Measurements from ENCODE around the gene OTOG.

OTOG gene

DNA sequence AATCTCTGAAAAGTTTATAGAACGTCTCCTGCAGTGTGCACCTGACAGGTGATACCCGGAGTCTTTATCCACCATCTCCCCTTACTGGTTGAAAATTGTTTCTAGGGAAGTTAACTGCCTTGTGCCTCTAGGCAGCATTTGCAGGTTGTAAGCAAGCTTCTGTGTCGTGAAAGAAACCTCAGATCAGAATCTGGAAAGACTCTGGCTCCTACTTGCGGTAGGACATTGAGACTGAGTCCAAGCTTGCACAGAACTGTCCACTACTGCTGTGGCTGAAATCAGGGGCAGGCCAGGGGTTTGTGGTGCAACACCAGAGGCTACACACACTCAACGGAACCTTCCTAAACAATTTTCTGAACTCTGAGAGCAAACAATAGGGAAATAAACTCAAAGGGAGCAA lies 137.5 kb downstream of the OTOG start:
- in situ Hi-C loops (cut with HindIII; ENCODE audit: low sequenced_read_pairs): no loop called here

DNA sequence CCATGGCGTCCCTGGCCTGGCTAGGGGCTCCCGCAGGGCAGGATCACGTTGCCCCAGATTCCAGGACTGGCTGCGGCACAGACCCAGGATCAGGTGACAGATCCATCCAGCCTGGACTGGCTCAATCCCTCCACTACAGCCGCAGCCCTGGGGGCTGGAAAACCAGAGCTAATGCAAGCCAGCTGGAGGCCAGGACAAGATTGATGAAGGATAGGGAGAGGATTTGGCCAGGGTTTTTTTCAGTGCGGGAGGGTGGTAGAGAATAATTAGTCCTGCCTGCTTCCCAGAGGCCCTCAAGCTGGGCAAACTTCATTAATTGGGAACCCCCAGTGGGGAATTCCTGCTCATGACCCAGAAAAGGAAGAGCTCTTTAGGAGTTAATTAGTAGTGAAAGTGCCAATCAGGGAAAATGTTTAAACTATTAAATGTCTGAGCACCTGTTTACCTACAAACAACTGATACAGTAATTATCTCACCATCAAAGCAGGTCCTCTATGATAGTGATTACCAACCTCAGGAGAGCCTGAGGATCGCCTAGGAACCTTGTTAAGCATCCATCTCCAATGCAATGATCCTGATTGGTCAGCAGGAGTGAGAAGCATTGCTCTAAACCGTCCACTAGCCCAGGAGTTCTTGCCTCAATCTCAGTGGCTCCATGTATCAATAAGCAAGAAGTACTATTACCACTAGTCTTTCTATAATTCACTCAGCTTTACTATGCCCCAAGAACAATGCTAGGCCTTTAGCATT lies 139.3 kb downstream of the OTOG start:
- in situ Hi-C loops (cut with HindIII; ENCODE audit: low sequenced_read_pairs): no loop called here

DNA sequence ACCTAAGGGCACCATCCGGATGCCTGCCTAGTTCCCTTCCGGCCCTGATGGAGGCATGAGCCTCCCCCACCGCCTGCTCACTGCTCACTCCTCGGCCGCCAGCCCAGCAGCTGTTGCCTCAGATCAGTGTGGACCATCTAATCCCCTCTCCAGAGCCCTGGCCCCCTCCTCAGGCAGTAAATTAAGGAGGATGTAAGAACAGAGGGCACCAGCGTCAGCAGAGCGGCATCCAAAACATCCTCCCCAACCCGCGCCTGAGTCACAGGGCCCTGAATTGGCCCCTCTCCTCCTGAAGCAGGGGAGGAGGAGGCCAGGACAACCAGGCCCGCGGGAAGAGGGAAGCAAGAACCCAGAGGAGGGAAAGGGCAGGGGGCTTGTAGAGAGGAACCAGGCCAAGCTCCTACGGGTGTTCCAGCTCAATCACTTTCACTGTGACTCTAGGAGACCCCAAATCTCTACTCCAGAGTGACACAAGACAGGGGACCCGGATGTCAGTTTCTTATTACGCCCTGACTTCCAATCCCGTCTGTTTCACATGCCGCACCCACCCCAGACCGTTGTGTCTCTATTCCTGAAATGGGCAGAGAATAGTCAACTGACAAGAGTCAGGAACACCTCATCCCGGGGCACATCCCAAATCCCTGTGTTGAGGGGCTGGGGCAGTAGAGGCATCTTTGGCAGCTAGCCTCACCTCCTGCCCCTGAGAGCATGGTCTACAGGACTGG lies 141.0 kb downstream of the OTOG start:
- in situ Hi-C loops (cut with HindIII; ENCODE audit: low sequenced_read_pairs): no loop called here

DNA sequence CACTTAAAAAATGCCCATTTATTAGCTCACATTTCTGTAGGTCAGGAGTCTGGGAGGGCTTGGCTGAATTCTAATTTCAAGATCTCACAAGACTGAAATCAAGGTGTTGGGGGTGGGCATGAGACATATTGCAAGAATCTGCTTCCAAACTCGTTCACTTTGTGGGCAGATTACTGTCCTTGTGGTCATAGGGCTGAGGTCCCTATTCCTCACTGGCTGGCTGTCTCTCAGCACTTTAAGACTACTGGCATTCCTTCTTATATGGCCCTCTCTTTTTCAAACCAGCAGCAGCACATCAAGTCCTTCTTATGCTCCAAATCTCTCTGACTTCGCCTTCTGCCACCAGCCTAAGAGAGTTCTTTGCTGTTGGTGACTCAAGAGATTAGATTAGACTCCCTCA lies 144.5 kb downstream of the OTOG start:
- in situ Hi-C loops (cut with HindIII; ENCODE audit: low sequenced_read_pairs): no loop called here

DNA sequence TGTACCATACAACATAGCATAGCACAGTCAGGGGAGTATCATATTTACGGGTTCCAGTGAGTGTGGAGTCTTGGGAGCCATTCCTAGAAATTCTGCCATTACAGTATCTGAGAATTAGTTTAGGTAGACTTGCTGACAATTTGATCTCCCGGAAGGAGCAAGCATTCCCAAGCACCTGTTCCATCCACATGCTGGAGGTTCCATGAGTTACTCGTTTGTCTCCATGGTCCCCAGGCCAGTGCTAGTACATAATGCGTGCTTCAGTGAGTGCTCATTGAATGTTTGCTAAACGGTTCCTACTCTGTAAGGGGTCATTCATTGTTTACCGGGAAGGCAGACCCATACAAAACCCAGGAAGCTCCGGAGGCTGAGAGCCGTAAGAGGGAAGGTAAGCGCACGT lies 144.9 kb downstream of the OTOG start:
- in situ Hi-C loops (cut with HindIII; ENCODE audit: low sequenced_read_pairs): no loop called here

DNA sequence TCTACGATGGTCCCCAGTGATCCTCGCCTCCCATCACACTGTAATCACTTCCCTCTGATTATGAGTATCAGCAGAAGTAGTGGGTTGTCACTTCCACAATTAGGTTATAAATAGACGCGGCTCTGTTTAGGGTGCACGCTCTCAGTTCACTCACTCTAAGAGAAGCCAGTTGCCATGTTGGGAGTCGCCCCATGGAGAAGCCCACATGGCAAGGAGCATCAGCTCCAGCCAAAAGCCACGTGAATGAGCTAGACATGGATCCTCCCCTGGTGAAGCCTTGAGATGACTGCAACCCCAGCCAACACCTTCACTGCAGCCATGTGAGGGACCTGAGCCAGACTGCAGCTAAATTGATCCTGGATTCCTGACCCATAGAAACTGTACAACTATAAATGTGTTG lies 145.9 kb downstream of the OTOG start:
- in situ Hi-C loops (cut with HindIII; ENCODE audit: low sequenced_read_pairs): no loop called here

DNA sequence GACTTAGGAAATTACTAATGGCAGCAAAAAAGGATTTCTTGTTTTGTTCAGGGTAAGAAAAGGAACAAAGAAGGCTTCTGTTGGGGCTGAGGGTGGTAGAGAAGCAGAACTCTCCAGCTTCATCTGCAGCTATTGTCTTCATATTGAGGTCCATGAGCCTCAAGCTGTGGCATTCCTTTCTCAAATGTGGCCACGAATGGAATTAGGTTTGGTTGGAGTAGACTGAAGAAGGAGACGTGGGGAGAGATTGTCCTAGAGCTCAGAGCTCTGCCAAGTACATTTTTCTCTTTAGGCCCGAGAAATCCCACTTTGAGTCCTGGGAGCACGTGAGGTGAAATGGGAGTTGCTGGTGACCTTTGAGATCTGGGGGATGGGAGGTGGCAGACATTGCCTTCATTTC lies 146.5 kb downstream of the OTOG start:
- in situ Hi-C loops (cut with HindIII; ENCODE audit: low sequenced_read_pairs): no loop called here

DNA sequence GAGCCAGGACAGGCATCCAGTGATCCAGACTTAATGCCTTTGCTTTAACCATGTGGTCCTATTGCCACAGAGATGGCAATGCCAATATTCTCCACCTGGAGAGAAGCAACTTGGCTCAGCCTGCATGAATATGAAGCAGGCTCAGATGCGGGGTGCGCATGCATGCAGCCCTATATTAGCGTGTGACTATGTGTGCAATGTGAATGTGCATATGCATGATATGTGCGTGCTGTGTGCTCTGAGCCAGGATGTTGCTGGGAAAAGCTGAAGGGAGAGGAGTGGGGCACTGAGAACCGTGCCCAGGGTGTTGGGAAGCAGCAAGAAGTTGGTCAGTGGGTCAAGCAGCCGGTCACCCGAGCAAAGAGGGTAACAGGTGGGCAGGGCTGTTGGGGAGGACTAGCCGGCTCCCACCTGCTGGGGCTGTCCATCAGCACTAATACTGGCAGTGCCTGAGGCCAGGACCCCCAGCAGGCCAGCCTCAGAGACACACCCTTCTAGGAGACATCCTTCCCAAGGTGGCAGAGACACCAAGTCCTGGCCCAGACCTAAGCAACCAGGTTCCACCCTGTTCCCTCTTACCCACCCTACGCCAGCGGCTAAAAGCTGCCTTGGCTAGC lies 147.5 kb downstream of the OTOG start:
- in situ Hi-C loops (cut with HindIII; ENCODE audit: low sequenced_read_pairs): no loop called here

DNA sequence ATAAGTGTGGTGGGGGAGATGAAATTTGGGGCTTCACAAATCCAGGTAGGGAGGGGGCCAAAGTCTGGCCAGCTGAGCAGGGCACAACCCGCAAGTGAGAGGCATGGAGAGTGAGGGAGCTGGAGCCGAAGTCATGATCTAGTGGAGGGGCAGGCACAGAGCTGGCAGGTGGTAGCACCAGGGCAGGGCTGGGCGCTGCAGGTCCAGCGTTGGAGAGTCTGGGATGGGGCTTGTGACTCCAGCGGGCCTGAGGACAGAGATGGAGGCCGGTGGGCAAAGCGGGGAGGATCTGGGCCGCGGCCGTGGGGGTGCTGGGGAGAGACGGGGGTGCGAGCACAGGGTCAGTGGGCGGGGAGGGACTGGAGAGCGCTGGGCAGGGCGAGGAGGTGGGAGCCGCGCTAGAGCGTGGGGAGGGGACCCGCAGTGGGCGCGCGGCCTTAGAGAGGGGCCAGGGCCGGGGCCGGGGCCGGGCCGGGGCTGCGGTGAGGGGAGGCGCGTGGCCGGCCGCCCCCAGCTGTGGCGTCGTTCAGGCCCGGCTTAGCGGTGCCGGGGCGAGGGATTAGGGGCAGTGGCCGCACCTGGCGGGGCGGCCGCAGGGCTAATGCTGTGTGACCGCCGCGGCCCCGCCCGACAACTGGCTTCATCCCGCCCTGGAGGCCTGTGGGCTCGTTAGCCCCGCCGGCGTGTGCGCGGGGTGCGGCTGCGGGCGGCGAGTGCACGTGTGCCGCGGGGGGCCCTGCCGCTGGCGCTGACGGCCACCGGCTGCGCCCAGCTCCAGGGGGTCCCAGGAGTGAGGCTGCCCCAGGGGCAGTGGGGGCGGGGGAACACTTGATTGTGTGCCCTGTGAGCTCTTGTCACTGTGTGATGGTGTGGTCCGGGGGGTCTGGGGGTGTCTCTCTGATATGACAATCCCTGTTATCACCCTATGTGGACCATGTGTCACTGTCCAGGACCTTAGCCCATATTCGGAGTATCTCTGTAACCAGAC lies 148.7 kb downstream of the OTOG start:
- in situ Hi-C loops (cut with HindIII; ENCODE audit: low sequenced_read_pairs): no loop called here

DNA sequence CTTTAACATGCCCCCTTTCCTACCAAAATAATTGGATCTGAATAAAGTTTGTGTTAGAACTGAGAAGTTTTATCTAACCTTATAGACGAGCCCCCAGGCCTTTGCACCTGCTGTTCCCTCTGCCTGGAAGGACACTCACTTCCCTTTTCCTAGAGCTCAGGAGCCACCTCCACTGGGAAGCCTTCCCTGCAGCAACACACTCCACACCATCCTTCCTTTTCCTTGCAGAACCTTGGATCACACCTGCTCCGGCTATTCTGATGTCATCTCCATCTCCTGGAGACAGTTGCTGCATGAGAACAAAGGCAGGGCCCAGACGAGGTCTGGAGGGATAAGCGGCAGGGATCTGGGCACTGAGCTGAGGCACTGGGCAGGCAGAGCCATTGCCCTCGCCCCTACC lies 149.7 kb downstream of the OTOG start:
- in situ Hi-C loops (cut with HindIII; ENCODE audit: low sequenced_read_pairs): no loop called here
